ENCODE results near the gene SCIN. TPM values are rescaled to one million over a fixed set of nuclear protein-coding genes. Genes with fewer than 3 reads are reported as not detected.

The SCIN gene
- total RNA-seq, 4 donors from 2014 or later, result under 0.01 to 6.5 (median 2.4) TPM

GRCh38 chr7:12701433-12701832 lies 130.9 kb downstream of the SCIN start:
- Histone ChIP-seq H3K36me3 (no peaks in the 10 kb centered on the region), H3K27ac (no peak overlapping the region), H3K27me3 (no peaks in the 10 kb centered on the region), H3K4me1 (no peaks in the 10 kb centered on the region), H3K9me3 (no peaks in the 10 kb centered on the region), H3K4me3 (no peak overlapping the region)
- no peak for DNase-seq
- intact Hi-C loops (cut with DNase I; ENCODE audit: low total_unique reads), result no loop called here
- TF ChIP-seq CTCF (IDR thresholded peaks at IDR 0.05) (no peak), POLR2A (IDR thresholded peaks at IDR 0.05) (no peak)

DNA sequence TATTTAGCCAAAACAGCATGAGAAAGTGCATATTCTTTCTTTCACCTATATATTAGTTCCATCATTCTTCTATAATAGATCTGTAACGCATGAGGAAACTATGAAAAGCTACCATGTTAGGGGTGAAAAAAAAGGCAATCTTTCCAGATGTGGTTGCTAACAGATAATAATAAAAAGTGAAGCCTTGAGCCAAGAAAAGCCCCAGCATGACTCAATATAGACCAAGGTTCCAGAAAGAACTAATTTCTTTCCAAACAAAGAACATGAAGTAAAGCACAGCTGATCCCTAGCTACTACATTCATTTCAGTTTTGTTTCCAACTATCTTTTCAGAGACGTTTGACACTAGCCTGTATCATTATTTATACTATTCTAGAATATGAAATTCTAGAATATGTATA lies 133.4 kb downstream of the SCIN start:
- Histone ChIP-seq H3K27ac (no peak overlapping the region), H3K9me3 (no peaks in the 10 kb centered on the region), H3K4me3 (no peak overlapping the region), H3K4me1 (no peaks in the 10 kb centered on the region), H3K36me3 (no peaks in the 10 kb centered on the region), H3K27me3 (no peaks in the 10 kb centered on the region)
- intact Hi-C loops (cut with DNase I; ENCODE audit: low total_unique reads), result no loop called here
- TF ChIP-seq CTCF (IDR thresholded peaks at IDR 0.05) (no peak), POLR2A (IDR thresholded peaks at IDR 0.05) (no peak)
- DNase-seq, result no peak

DNA sequence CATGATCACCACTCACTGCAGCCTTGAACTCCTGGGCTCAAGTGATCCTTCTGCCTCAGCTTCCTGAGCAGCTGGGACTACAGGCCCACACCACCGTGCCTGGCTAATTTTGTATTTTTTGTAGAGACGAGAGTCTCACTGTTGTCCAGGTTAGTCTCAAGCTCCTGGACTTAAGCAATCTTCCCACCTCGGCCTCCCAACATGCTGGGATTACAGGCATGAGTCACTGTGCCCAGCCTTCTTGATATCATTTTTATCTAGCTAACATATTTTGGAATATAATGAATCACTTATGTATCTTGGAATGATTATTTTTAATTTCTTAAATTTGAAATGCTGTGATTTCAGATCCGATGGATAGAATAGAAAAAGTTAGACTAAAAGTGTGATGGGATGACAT lies 135.4 kb downstream of the SCIN start:
- no peaks in the 10 kb centered on the region for H3K4me1 ChIP-seq
- no peaks in the 10 kb centered on the region for H3K27me3 ChIP-seq
- no peaks in the 10 kb centered on the region for H3K36me3 ChIP-seq
- H3K4me3 ChIP-seq, result no peak overlapping the region
- no peak for TF ChIP-seq CTCF (IDR thresholded peaks at IDR 0.05)
- no peak for TF ChIP-seq POLR2A (IDR thresholded peaks at IDR 0.05)
- intact Hi-C loops (cut with DNase I; ENCODE audit: low total_unique reads), result no loop called here
- H3K27ac ChIP-seq, result no peak overlapping the region
- no peak for DNase-seq
- H3K9me3 ChIP-seq, result no peaks in the 10 kb centered on the region

GRCh38 chr7:12706900-12707536 lies 136.5 kb downstream of the SCIN start:
- TF ChIP-seq CTCF (IDR thresholded peaks at IDR 0.05) (no peak), POLR2A (IDR thresholded peaks at IDR 0.05) (no peak)
- intact Hi-C loops (cut with DNase I; ENCODE audit: low total_unique reads), result no loop called here

GRCh38 chr7:12708314-12708713 lies 137.8 kb downstream of the SCIN start:
- H3K4me1 ChIP-seq, result no peaks in the 10 kb centered on the region
- intact Hi-C loops (cut with DNase I; ENCODE audit: low total_unique reads), result no loop called here
- no peak for TF ChIP-seq CTCF (IDR thresholded peaks at IDR 0.05)
- TF ChIP-seq POLR2A (IDR thresholded peaks at IDR 0.05), result no peak
- H3K4me3 ChIP-seq, result no peak overlapping the region
- H3K9me3 ChIP-seq, result no peaks in the 10 kb centered on the region
- H3K36me3 ChIP-seq, result no peaks in the 10 kb centered on the region
- no peaks in the 10 kb centered on the region for H3K27me3 ChIP-seq
- no peak for DNase-seq
- H3K27ac ChIP-seq, result no peak overlapping the region

More at GRCh38 chr7:12706900-12707536, 136.5 kb downstream of the SCIN start:
- Histone ChIP-seq H3K4me3 (no peak overlapping the region), H3K4me1 (no peaks in the 10 kb centered on the region), H3K27ac (no peak overlapping the region), H3K27me3 (no peaks in the 10 kb centered on the region), H3K36me3 (no peaks in the 10 kb centered on the region), H3K9me3 (no peaks in the 10 kb centered on the region)
- DNase-seq, result no peak

Small RNA genes within 50 kb of the gene (small RNA-seq; reads per million reads assigned to genes)
- gene RF00264, result not detected

Other genes with a start within 250 kb of the SCIN start
- 10 to 100 TPM in 1 of 4 donors, under 1 TPM in 1, not detected in 2; 0.95 to 23.2 TPM for gene VWDE, start 166.9 kb upstream of the SCIN start, total RNA-seq
- gene ARL4A, start 116.9 kb downstream of the SCIN start, total RNA-seq, result 10 to 100 TPM; 38.5 to 89.7 (median 72.7) TPM